NB4 (cell line): ENCODE results near the gene SKIL.

Source experiments
- DNase-seq: peaks from one replicate; pipeline ENCODE4 v3.0.0; 2010; ENCODE audit warnings: low read depth
- H3K4me3 ChIP-seq: one replicate; pipeline ENCODE4 v1.5.1; 2011; ENCODE audit warnings: mild to moderate bottlenecking, low read depth, low read length, moderate library complexity
- MAX ChIP-seq: IDR thresholded peaks from 2 replicates; pipeline ENCODE4 v1.6.1; 2011; ENCODE audit warnings: low read depth, low read length
- MYC ChIP-seq: IDR thresholded peaks from 2 replicates; pipeline ENCODE4 v1.6.1; 2011; ENCODE audit warnings: low read depth, low read length
- POLR2A ChIP-seq: IDR thresholded peaks from 2 replicates; pipeline ENCODE4 v1.6.1; 2011; ENCODE audit warnings: mild to moderate bottlenecking; ENCODE audit not compliant: insufficient read length; ENCODE audit errors: extremely low read depth
- TF ChIP-seq, protein P1 (sequence below): IDR thresholded peaks from one replicate; pipeline ENCODE4 v1.5.1; 2012; ENCODE audit warnings: low read depth, low read length

The SKIL gene

GRCh38 chr3:170383567-170383966 lies 26.1 kb downstream of the SKIL start:
- no peak for DNase-seq
- TF ChIP-seq POLR2A (no peak), MYC (no peak), MAX (no peak)
- TF ChIP-seq, protein P1, sequence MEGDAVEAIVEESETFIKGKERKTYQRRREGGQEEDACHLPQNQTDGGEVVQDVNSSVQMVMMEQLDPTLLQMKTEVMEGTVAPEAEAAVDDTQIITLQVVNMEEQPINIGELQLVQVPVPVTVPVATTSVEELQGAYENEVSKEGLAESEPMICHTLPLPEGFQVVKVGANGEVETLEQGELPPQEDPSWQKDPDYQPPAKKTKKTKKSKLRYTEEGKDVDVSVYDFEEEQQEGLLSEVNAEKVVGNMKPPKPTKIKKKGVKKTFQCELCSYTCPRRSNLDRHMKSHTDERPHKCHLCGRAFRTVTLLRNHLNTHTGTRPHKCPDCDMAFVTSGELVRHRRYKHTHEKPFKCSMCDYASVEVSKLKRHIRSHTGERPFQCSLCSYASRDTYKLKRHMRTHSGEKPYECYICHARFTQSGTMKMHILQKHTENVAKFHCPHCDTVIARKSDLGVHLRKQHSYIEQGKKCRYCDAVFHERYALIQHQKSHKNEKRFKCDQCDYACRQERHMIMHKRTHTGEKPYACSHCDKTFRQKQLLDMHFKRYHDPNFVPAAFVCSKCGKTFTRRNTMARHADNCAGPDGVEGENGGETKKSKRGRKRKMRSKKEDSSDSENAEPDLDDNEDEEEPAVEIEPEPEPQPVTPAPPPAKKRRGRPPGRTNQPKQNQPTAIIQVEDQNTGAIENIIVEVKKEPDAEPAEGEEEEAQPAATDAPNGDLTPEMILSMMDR, result no peak
- H3K4me3 ChIP-seq, result no peak overlapping the region

DNA sequence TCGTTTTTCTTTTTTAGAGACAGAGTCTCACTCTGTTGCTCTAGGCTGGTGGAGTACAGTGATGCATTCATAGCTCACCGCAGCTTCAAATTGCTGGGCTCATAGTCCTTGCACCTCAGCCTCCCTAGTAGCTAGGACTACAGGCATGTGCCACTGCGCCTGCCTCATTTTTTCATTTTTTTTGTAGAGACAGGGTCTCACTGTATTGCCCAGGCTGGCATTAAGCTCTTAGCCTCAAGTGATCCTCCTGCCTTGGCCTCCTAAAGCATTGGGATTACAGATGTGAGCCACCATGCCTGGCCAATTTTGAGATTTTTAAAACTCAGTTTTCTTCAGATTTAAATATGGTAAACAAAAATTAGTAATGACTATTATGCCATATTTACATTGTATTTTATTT lies 29.0 kb downstream of the SKIL start:
- no peak overlapping the region for H3K4me3 ChIP-seq

GRCh38 chr3:170387950-170388349 lies 30.4 kb downstream of the SKIL start:
- no peak for DNase-seq
- TF ChIP-seq MAX (no peak), POLR2A (no peak), MYC (no peak)
- TF ChIP-seq, protein P1, result no peak

More for the DNA sequence above, 29.0 kb downstream of the SKIL start:
- TF ChIP-seq POLR2A, result no peak
- no peak for TF ChIP-seq MYC
- TF ChIP-seq, protein P1, result no peak
- no peak for TF ChIP-seq MAX
- DNase-seq, result no peak

DNA sequence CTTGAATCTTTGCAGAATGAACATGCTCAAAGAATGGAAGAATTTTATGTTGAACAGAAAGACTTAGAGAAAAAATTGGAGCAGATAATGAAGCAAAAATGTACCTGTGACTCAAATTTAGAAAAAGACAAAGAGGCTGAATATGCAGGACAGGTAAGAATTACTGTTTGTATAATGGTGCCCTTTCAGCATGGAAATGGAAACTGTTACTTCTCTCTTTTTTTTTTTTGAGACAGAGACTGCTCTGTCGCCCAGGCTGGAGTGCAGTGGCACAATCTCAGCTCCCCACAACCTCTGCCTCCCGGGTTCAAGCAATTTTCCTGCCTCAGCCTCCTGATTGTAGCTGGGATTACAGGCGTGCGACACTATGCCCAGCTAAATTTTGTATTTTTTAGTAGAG lies 33.6 kb downstream of the SKIL start:
- H3K4me3 ChIP-seq, result no peak overlapping the region
- TF ChIP-seq, protein P1, result no peak
- TF ChIP-seq POLR2A (no peak), MAX (no peak), MYC (no peak)
- no peak for DNase-seq

More at GRCh38 chr3:170387950-170388349, 30.4 kb downstream of the SKIL start:
- no peak overlapping the region for H3K4me3 ChIP-seq

DNA sequence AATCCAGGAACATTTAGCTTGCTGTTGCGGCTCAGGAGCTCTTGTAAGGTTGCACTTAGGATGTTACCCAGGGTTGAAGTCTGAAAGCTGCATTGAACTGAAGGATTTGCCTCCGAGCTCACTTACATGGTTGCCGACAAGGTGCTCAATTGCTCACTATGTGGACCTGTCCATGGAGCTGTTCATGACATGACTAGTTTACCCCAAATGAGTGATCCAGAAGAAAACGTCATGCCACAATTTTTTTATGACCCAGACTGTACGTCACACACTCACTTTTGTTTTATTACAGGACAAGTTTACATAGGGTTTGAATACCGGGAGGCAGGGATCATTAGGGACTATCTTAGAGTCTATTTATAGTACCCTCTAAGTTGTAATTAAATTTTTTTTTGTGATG lies 40.2 kb downstream of the SKIL start:
- no peak overlapping the region for H3K4me3 ChIP-seq
- no peak for DNase-seq
- TF ChIP-seq MYC, result no peak
- TF ChIP-seq MAX, result no peak
- TF ChIP-seq, protein P1, result no peak
- TF ChIP-seq POLR2A, result no peak
